GM21786 (cell line): ENCODE data around the gene NOTCH1.

Experiments used
- ATAC-seq: cut with Tn5 transposase; IDR thresholded peaks from one replicate; pipeline ENCODE4 v1.9.1; 2021; ENCODE audit not compliant: unreplicated experiment

The NOTCH1 gene

GRCh38 chr9:136470356-136470755, 75.5 kb downstream of the NOTCH1 start:
- no peak for ATAC-seq

GRCh38 chr9:136467766-136468165, 78.1 kb downstream of the NOTCH1 start:
- ATAC-seq = no peak

- no peak for ATAC-seq
These were observed 79.7 kb downstream of the NOTCH1 start for GRCh38 chr9:136466155-136466541.

GRCh38 chr9:136465500-136466154, 80.2 kb downstream of the NOTCH1 start:
- ATAC-seq = no peak

- no peak for ATAC-seq
These were observed 81.6 kb downstream of the NOTCH1 start for GRCh38 chr9:136464241-136464640.

- no peak for ATAC-seq
These were observed 82.3 kb downstream of the NOTCH1 start for GRCh38 chr9:136463578-136463977.

- ATAC-seq = no peak
These were observed 83.2 kb downstream of the NOTCH1 start for GRCh38 chr9:136462664-136463063.

- ATAC-seq = no peak
These were observed 85.0 kb downstream of the NOTCH1 start for GRCh38 chr9:136460772-136461325.

GRCh38 chr9:136459425-136459824, 86.4 kb downstream of the NOTCH1 start:
- no peak for ATAC-seq

- no peak for ATAC-seq
These were observed 88.5 kb downstream of the NOTCH1 start for GRCh38 chr9:136457326-136457725.

GRCh38 chr9:136456258-136456657, 89.6 kb downstream of the NOTCH1 start:
- no peak for ATAC-seq

- no peak for ATAC-seq
These were observed 90.5 kb downstream of the NOTCH1 start for GRCh38 chr9:136455043-136456002.

GRCh38 chr9:136454026-136454796, 91.6 kb downstream of the NOTCH1 start:
- ATAC-seq = no peak

- ATAC-seq = no peak
These were observed 92.5 kb downstream of the NOTCH1 start for GRCh38 chr9:136453326-136453725.

GRCh38 chr9:136451221-136451877, 94.5 kb downstream of the NOTCH1 start:
- no peak for ATAC-seq

- no peak for ATAC-seq
These were observed 97.2 kb downstream of the NOTCH1 start for GRCh38 chr9:136448655-136449054.

- ATAC-seq = no peak
These were observed 98.6 kb downstream of the NOTCH1 start for GRCh38 chr9:136447173-136447778.

GRCh38 chr9:136445799-136446198, 100.0 kb downstream of the NOTCH1 start:
- ATAC-seq = no peak
